GM23338 (cell line): ENCODE measurements around the gene DGKG. TPM values are rescaled to one million over a fixed set of nuclear protein-coding genes. Genes with fewer than 3 reads are reported as not detected.

Source experiments
- ATAC-seq: fragments of 200-7000 bp; cut with Tn5 transposase; 3 replicates; pipeline ENCODE4 v1.9.1; 2020
- DNase-seq: peaks from one replicate; pipeline ENCODE4 v3.0.0-alpha.2; 2015; ENCODE audit warnings: low spot score
- H2AFZ ChIP-seq: fragments of 200-600 bp; sonication (generic); 2 replicates; pipeline ENCODE4 v1.8.0; 2016; ENCODE audit warnings: antibody characterized with exemption, mild to moderate bottlenecking, moderate library complexity
- H3F3A ChIP-seq: fragments of 200-600 bp; sonication (generic); replicated peaks from 2 replicates; pipeline ENCODE4 v1.8.0; 2017; ENCODE audit warnings: antibody characterized with exemption, mixed run types, low read depth
- H3K27ac ChIP-seq: fragments of 200-600 bp; sonication (generic); 2 replicates; pipeline ENCODE4 v1.6.1; 2016; ENCODE audit warnings: low read depth
- H3K27me3 ChIP-seq: fragments of 200-600 bp; sonication (generic); 2 replicates; pipeline ENCODE4 v1.8.0; 2016; ENCODE audit warnings: mild to moderate bottlenecking, mixed run types, moderate library complexity; ENCODE audit not compliant: insufficient read depth
- H3K36me3 ChIP-seq: fragments of 200-600 bp; sonication (generic); 2 replicates; pipeline ENCODE4 v1.8.0; 2016; ENCODE audit warnings: mild to moderate bottlenecking; ENCODE audit not compliant: insufficient read depth
- H3K4me1 ChIP-seq: fragments of 200-600 bp; sonication (generic); 2 replicates; pipeline ENCODE4 v1.8.0; 2016; ENCODE audit warnings: mild to moderate bottlenecking, moderate library complexity; ENCODE audit not compliant: insufficient read depth
- H3K4me2 ChIP-seq: fragments of 200-600 bp; sonication (generic); 2 replicates; pipeline ENCODE4 v1.7.1; 2017; ENCODE audit warnings: mixed run types
- H3K4me3 ChIP-seq: fragments of 200-600 bp; sonication (generic); 2 replicates; pipeline ENCODE4 v1.6.1; 2016; ENCODE audit warnings: mixed run types
- H3K79me2 ChIP-seq: fragments of 200-600 bp; sonication (generic); replicated peaks from 2 replicates; pipeline ENCODE4 v1.8.0; 2017; ENCODE audit warnings: mild to moderate bottlenecking; ENCODE audit not compliant: insufficient read depth
- H3K9me2 ChIP-seq: fragments of 200-600 bp; sonication (generic); 2 replicates; pipeline ENCODE4 v1.8.0; 2017; ENCODE audit not compliant: insufficient read depth
- H4K20me1 ChIP-seq: fragments of 200-600 bp; sonication (generic); replicated peaks from 2 replicates; pipeline ENCODE4 v1.8.0; 2017; ENCODE audit warnings: mild to moderate bottlenecking; ENCODE audit not compliant: insufficient read depth
- H3K27ac Mint-ChIP-seq: 2 replicates; pipeline ENCODE4 v1.8.0; 2020; ENCODE audit warnings: inconsistent platforms, mild to moderate bottlenecking, moderate library complexity, mixed read lengths
- H3K27me3 Mint-ChIP-seq: 3 replicates; pipeline ENCODE4 v1.8.0; 2022; ENCODE audit warnings: low read depth, mild to moderate bottlenecking, moderate library complexity, mixed read lengths, inconsistent platforms; ENCODE audit not compliant: insufficient read depth, poor library complexity
- H3K36me3 Mint-ChIP-seq: 3 replicates; pipeline ENCODE4 v1.8.0; 2021; ENCODE audit warnings: low read depth, mild to moderate bottlenecking, inconsistent platforms, moderate library complexity, mixed read lengths
- H3K4me1 Mint-ChIP-seq: 3 replicates; pipeline ENCODE4 v1.8.0; 2020; ENCODE audit warnings: mild to moderate bottlenecking, inconsistent platforms, mixed read lengths
- H3K4me3 Mint-ChIP-seq: 3 replicates; pipeline ENCODE4 v1.8.0; 2021; ENCODE audit warnings: moderate library complexity, mild to moderate bottlenecking, inconsistent platforms, mixed read lengths
- H3K9me3 Mint-ChIP-seq: 3 replicates; pipeline ENCODE4 v1.8.0; 2020; ENCODE audit warnings: moderate library complexity, mild to moderate bottlenecking, inconsistent platforms, mixed read lengths
- CTCF ChIP-seq, 2 experiments: fragments of 200-600 bp in 1 of 2; sonication (generic) in 1 of 2; conservative IDR thresholded peaks; 2 replicates each; pipeline versions ENCODE4 v1.5.1 to v1.6.1; 2016 to 2017; ENCODE audit warnings: antibody characterized with exemption in 2 of 2, low read depth in 2 of 2, mild to moderate bottlenecking in 2 of 2, moderate library complexity in 1 of 2
- EZH2 ChIP-seq: fragments of 200-600 bp; sonication (generic); IDR thresholded peaks from one replicate; pipeline ENCODE4 v1.8.0; 2017; ENCODE audit warnings: antibody characterized with exemption, mild to moderate bottlenecking, low read depth; ENCODE audit not compliant: unreplicated experiment
- NANOG ChIP-seq: IDR thresholded peaks from 2 replicates; pipeline ENCODE4 v1.6.1; 2016; ENCODE audit warnings: antibody characterized with exemption, borderline replicate concordance
- REST ChIP-seq: IDR thresholded peaks from one replicate; pipeline ENCODE4 v1.6.1; 2018; ENCODE audit warnings: antibody characterized with exemption; ENCODE audit not compliant: unreplicated experiment
- STAT1 ChIP-seq: IDR thresholded peaks from one replicate; pipeline ENCODE4 v1.6.1; 2016; ENCODE audit warnings: antibody characterized with exemption; ENCODE audit not compliant: unreplicated experiment
- polyA plus RNA-seq: library from polyadenylated mRNA; unstranded; fragments of >200 nt; fragmentation: Nextera tagmentation; extraction: Ambion mirVana; gene quantifications from 2 replicates; pipeline ENCODE4 v1.2.1, GENCODE V29; 2016
- total RNA-seq: library from RNA; depleted of rRNA; stranded (reverse); fragments of >200 nt; shearing (Covaris generic); gene quantifications from 2 replicates; pipeline ENCODE4 v1.2.3, GENCODE V29; 2014

DGKG gene
- total and polyA plus RNA-seq, 2 experiments from 2014 or later, result 0.14 to 0.31 TPM

- H3K27ac Mint-ChIP-seq, result no peak overlapping the region
- no peak overlapping the region for H3K27ac ChIP-seq
- H3K4me2 ChIP-seq, result no peak overlapping the region
Observed at GRCh38 chr3:186236357-186237020, 125.5 kb downstream of the DGKG start.

More at GRCh38 chr3:186236357-186237020, 125.5 kb downstream of the DGKG start:
- H3K4me1 ChIP-seq, result no peaks in the 10 kb centered on the region
- H3K79me2 ChIP-seq, result no peaks in the 10 kb centered on the region
- DNase-seq (no peak), ATAC-seq (no peak)
- H2AFZ ChIP-seq, result no peak overlapping the region
- Mint-ChIP-seq H3K4me3 (no peak overlapping the region), H3K9me3 (no peaks in the 10 kb centered on the region; the same call in 2 of the 3 replicates), H3K36me3 (no peaks in the 10 kb centered on the region), H3K27me3 (peaks cover 12% of the 10 kb centered on the region), H3K4me1 (peaks cover 10% of the 10 kb centered on the region)
- TF ChIP-seq NANOG, result no peak
- TF ChIP-seq EZH2, result no peak
- TF ChIP-seq REST, result no peak
- no peak for TF ChIP-seq CTCF (conservative IDR thresholded peaks at IDR 0.05; ENCODE audit: low read depth in 2 of 2)
- TF ChIP-seq STAT1, result no peak
- no peaks in the 10 kb centered on the region for H3K36me3 ChIP-seq
- H3K9me2 ChIP-seq, result peaks cover 5% of the 10 kb centered on the region; the same call in 1 of the 2 replicates
- H4K20me1 ChIP-seq, result no peaks in the 10 kb centered on the region
- H3F3A ChIP-seq, result no peaks in the 10 kb centered on the region
- H3K27me3 ChIP-seq, result no peaks in the 10 kb centered on the region
- no peak overlapping the region for H3K4me3 ChIP-seq
